GM10266 (cell line): ENCODE data around the gene STAT5B.
A peak's percentile ranks its signal among the peaks of the same experiment; 100 is the strongest.

Experiments used
- DNase-seq: peaks from one replicate; pipeline ENCODE4 v3.0.0; 2012; ENCODE audit errors: extremely low spot score
- TF ChIP-seq, protein P1 (sequence below): IDR thresholded peaks from 2 replicates; pipeline ENCODE4 v1.5.1; 2012; ENCODE audit warnings: mild to moderate bottlenecking, low read depth; ENCODE audit not compliant: control insufficient read depth, insufficient read depth; ENCODE audit errors: missing control alignments

STAT5B gene

DNA sequence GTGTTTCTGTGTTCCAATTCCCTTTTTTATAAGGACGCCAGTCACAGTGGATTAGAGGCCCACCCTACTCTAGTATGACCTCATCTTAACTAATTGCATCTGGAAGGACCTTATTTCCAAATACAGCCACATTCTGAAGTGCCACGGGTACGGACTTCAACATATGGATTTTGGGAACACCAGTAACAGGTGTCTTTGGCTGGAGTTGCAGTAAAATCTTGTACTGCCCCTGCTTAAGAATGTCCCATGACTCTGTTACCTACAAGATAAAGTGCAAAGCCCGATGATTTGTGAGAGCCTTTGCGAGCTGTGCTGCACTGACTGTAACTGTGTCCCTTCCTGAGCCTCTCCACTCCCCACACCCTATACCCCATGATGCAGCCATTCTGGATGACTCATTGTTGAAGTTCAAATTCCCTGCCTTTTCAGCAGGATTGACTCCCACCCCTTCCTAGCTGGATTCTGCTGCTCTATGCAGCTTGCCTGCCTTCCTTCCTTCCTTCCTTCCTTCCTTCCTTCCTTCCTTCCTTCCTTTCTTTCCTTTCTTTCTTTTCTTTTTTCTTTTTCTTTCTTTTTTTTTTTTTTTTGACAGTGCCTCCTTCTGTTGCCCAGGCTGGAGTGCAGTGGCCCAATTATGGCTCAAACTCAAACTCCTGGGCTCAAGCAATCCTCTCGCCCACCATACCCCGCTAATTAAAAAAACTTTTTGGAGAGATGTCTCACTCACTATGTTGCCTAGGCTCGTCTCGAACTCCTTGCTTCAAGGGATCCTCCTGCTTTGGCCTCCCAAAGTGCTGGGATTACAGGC, 93.1 kb downstream of the STAT5B start:
- no peak for DNase-seq
- TF ChIP-seq, protein P1, sequence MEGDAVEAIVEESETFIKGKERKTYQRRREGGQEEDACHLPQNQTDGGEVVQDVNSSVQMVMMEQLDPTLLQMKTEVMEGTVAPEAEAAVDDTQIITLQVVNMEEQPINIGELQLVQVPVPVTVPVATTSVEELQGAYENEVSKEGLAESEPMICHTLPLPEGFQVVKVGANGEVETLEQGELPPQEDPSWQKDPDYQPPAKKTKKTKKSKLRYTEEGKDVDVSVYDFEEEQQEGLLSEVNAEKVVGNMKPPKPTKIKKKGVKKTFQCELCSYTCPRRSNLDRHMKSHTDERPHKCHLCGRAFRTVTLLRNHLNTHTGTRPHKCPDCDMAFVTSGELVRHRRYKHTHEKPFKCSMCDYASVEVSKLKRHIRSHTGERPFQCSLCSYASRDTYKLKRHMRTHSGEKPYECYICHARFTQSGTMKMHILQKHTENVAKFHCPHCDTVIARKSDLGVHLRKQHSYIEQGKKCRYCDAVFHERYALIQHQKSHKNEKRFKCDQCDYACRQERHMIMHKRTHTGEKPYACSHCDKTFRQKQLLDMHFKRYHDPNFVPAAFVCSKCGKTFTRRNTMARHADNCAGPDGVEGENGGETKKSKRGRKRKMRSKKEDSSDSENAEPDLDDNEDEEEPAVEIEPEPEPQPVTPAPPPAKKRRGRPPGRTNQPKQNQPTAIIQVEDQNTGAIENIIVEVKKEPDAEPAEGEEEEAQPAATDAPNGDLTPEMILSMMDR, result no peak

DNA sequence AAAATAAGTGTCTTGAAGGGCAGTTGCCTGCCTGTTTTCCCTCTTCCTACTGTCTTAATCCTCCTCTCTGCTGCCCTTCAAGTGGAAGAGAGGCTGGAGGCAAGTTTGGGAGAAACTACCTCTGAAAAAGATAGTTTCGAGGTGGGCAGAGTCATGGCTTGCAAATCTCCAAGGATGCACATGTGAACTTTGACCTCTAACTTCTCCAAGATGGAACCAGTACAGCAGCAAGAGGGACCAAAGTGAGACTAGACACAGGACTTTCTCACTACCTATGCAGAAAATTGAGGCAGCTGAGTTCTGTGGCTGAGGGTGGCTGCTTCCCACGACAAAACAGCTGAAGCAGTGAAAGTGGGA, 94.4 kb downstream of the STAT5B start:
- TF ChIP-seq, protein P1, result no peak
- DNase-seq, result no peak

- TF ChIP-seq, protein P1, result peak; percentile 80
- peak; percentile 97 for DNase-seq
Measured at GRCh38 chr17:42180922-42181850, 95.0 kb downstream of the STAT5B start, which contains the start of gene KCNH4. Gene KCNH4, minus strand, starts transcription at chr17:42181142. Its CDS starts 197 bp downstream, at chr17:42180945.

GRCh38 chr17:42180411-42180921, 95.7 kb downstream of the STAT5B start:
- TF ChIP-seq, protein P1, result no peak
- no peak for DNase-seq

- TF ChIP-seq, protein P1, result no peak
- peak; percentile 58 for DNase-seq
Measured at GRCh38 chr17:42179911-42180410, 96.2 kb downstream of the STAT5B start.

DNA sequence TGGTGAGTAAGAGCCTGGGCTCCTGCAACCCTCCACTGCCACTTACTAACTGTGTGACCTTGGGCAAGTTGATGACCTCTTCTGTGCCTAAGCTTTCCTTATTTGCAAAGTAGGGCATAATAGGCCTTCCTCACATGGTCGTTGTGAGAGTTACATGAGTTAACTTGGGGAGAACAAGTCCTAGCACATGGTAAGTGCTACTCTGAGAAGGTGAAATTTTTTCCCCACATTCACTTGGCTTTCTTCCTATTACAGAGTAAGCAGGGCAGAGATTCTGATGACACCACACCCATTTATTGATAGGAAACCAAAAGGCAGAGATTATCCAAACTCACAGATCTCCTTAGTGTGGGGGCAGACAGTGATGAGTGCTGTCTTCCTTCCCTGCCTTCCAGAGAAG, 96.9 kb downstream of the STAT5B start:
- no peak for DNase-seq
- TF ChIP-seq, protein P1, result no peak
